Endodermal cell (in vitro differentiated cells): ENCODE data around the gene RERE. TPM values are rescaled to one million over a fixed set of nuclear protein-coding genes. Genes with fewer than 3 reads are reported as not detected.

ENCODE experiments used
- DNase-seq: peaks from one replicate; pipeline ENCODE4 v3.0.0-alpha.2; 2017
- H3K27ac ChIP-seq: 2 replicates; pipeline ENCODE4 v1.5.1; 2013; ENCODE audit warnings: mild to moderate bottlenecking, low read depth, low read length, moderate library complexity
- H3K27me3 ChIP-seq: 2 replicates; pipeline ENCODE4 v1.6.1; 2013; ENCODE audit warnings: mild to moderate bottlenecking, low read length, moderate library complexity; ENCODE audit not compliant: insufficient read depth, control insufficient read depth, poor library complexity, severe bottlenecking
- H3K36me3 ChIP-seq: 2 replicates; pipeline ENCODE4 v1.7.0; 2013; ENCODE audit warnings: mild to moderate bottlenecking, low read length, moderate library complexity; ENCODE audit not compliant: control insufficient read depth, insufficient read depth
- H3K4me1 ChIP-seq: one replicate; pipeline ENCODE4 v1.7.0; 2013; ENCODE audit warnings: low read length; ENCODE audit not compliant: control insufficient read depth, insufficient read depth
- H3K4me3 ChIP-seq: 2 replicates; pipeline ENCODE4 v1.5.1; 2013; ENCODE audit warnings: mild to moderate bottlenecking, low read length, moderate library complexity
- H3K9ac ChIP-seq: 2 replicates; pipeline ENCODE4 v1.6.1; 2013; ENCODE audit warnings: mild to moderate bottlenecking, low read length, moderate library complexity; ENCODE audit not compliant: poor library complexity, severe bottlenecking; ENCODE audit errors: extremely low read depth
- H3K9me3 ChIP-seq: 2 replicates; pipeline ENCODE4 v1.6.1; 2013; ENCODE audit warnings: mild to moderate bottlenecking, low read length, moderate library complexity; ENCODE audit not compliant: control insufficient read depth
- H3K27ac Mint-ChIP-seq: 2 replicates; pipeline ENCODE4 v1.8.0; 2020; ENCODE audit warnings: mixed read lengths
- H3K27me3 Mint-ChIP-seq: 2 replicates; pipeline ENCODE4 v1.8.0; 2021; ENCODE audit warnings: mild to moderate bottlenecking, mixed read lengths; ENCODE audit not compliant: insufficient read depth
- H3K36me3 Mint-ChIP-seq: 2 replicates; pipeline ENCODE4 v1.8.0; 2020; ENCODE audit warnings: low read depth, mixed read lengths
- H3K4me1 Mint-ChIP-seq: 2 replicates; pipeline ENCODE4 v1.8.0; 2020; ENCODE audit warnings: mixed read lengths
- H3K4me3 Mint-ChIP-seq: 2 replicates; pipeline ENCODE4 v1.8.0; 2020; ENCODE audit warnings: mild to moderate bottlenecking, moderate library complexity, mixed read lengths
- H3K9me3 Mint-ChIP-seq: 2 replicates; pipeline ENCODE4 v1.8.0; 2020; ENCODE audit warnings: mild to moderate bottlenecking, mixed read lengths
- CTCF ChIP-seq: fragments of 200-600 bp; sonication (generic); conservative IDR thresholded peaks from 2 replicates; pipeline ENCODE4 v1.5.0; 2021; ENCODE audit warnings: antibody characterized with exemption, mild to moderate bottlenecking
- WGBS, 2 experiments: methylation state at CpG; one replicate each; pipeline versions ENCODE4 v1.1.5 to v1.1.7; 2013; ENCODE audit warnings: missing lambda C conversion rate in 2 of 2, mixed read lengths in 1 of 2; ENCODE audit not compliant: insufficient coverage in 1 of 2, insufficient read length in 1 of 2; 5-methylcytosine and 5-hydroxymethylcytosine counted together
- total RNA-seq, 2 donors: library from RNA; stranded (reverse); fragmentation: NEBNext Ultra II Directional in 1 of 2; extraction: Animal tissue kit (Norgen Biotek cat#: 25700) in 1 of 2; gene quantifications; 2 replicates in 1 of 2; 3 replicates in 1 of 2; pipeline ENCODE4 v1.2.1, GENCODE V29; 2021

Gene RERE
- total RNA-seq, 2 donors from 2014 or later, result 159 to 179 TPM

GRCh38 chr1:8649875-8650274 lies 167.6 kb downstream of the RERE start:
- peaks cover 32% of the 10 kb centered on the region for H3K4me1 Mint-ChIP-seq

GRCh38 chr1:8649027-8649426 lies 168.4 kb downstream of the RERE start:
- TF ChIP-seq CTCF, result no peak
- peaks cover 57% of the 10 kb centered on the region for H3K36me3 ChIP-seq
- H3K4me3 Mint-ChIP-seq, result no peak overlapping the region
- DNase-seq, result no peak
- no peak overlapping the region for H3K9ac ChIP-seq
- no peak overlapping the region for H3K27ac Mint-ChIP-seq
- H3K4me1 Mint-ChIP-seq, result peaks cover 30% of the 10 kb centered on the region
- no peaks in the 10 kb centered on the region for H3K27me3 ChIP-seq
- H3K9me3 Mint-ChIP-seq, result no peaks in the 10 kb centered on the region
- H3K27me3 Mint-ChIP-seq, result no peaks in the 10 kb centered on the region
- peaks cover 15% of the 10 kb centered on the region for H3K4me1 ChIP-seq
- WGBS, 2 experiments, result 91 to 100% methylated on average over 1 of the region's 1 CpG
- no peak overlapping the region for H3K4me3 ChIP-seq
- no peak overlapping the region for H3K27ac ChIP-seq
- H3K9me3 ChIP-seq, result no peaks in the 10 kb centered on the region
- peaks cover 50% of the 10 kb centered on the region for H3K36me3 Mint-ChIP-seq

More at GRCh38 chr1:8649875-8650274, 167.6 kb downstream of the RERE start:
- H3K27me3 Mint-ChIP-seq, result no peaks in the 10 kb centered on the region
- Histone ChIP-seq H3K27ac (no peak overlapping the region), H3K27me3 (no peaks in the 10 kb centered on the region), H3K36me3 (peaks cover 55% of the 10 kb centered on the region), H3K9me3 (no peaks in the 10 kb centered on the region), H3K4me3 (no peak overlapping the region), H3K4me1 (peaks cover 15% of the 10 kb centered on the region), H3K9ac (no peak overlapping the region)
- WGBS, 2 experiments, result 99 to 100% methylated on average over 4 to 6 of the region's 6 CpGs
- no peak for TF ChIP-seq CTCF
- no peaks in the 10 kb centered on the region for H3K9me3 Mint-ChIP-seq
- DNase-seq, result no peak
- no peak overlapping the region for H3K4me3 Mint-ChIP-seq
- no peak overlapping the region for H3K27ac Mint-ChIP-seq
- H3K36me3 Mint-ChIP-seq, result peaks cover 55% of the 10 kb centered on the region

GRCh38 chr1:8646996-8647395 lies 170.4 kb downstream of the RERE start:
- Mint-ChIP-seq H3K9me3 (no peaks in the 10 kb centered on the region), H3K4me3 (no peak overlapping the region), H3K4me1 (peaks cover 19% of the 10 kb centered on the region), H3K27me3 (no peaks in the 10 kb centered on the region), H3K36me3 (peaks cover 34% of the 10 kb centered on the region), H3K27ac (no peak overlapping the region)
- H3K9me3 ChIP-seq, result no peaks in the 10 kb centered on the region
- no peak overlapping the region for H3K9ac ChIP-seq
- H3K4me1 ChIP-seq, result peaks cover 3% of the 10 kb centered on the region
- H3K4me3 ChIP-seq, result no peak overlapping the region
- no peak overlapping the region for H3K27ac ChIP-seq
- TF ChIP-seq CTCF, result no peak
- WGBS, 2 experiments, result 85 to 92% methylated on average over 2 to 3 of the region's 3 CpGs
- peaks cover 49% of the 10 kb centered on the region for H3K36me3 ChIP-seq
- H3K27me3 ChIP-seq, result no peaks in the 10 kb centered on the region
- DNase-seq, result no peak
